Inflammatory macrophage treated with lipopolysaccharide for 4 hours (primary cell): ENCODE results near the gene RPL3.

Experiments used
- DNase-seq: peaks from one replicate; pipeline ENCODE4 v3.0.0-alpha.2; 2020

RPL3 gene

DNA sequence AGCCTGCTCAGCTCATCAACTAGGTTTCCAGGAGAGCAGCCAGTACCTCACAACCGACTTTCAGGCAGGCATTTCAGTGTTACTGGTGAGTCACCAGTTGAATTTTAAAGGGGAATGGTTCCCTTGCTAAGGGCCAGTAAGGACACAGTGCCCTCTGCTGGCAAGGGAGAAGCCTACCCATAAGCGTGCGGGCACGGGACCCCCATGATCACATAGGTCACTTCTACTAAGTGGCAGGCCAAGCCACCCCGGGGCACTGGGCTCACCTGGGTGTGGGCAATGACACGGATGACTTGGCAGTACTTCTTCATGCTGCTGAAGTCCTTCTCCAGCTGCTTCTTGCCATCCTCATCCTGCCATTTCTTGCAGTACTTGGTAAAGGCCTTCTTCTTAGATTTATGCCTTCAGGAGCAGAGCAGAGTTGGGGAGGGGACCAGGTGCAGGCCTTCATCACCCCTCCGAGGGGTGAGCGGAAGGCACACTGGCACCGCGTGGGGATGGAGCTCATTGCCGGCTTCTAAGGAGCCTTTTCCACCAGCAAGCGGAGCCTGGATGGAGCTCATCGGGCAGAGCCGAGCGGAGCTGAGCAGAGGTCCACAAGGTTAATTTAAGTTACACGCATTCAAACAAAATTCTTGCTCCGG is 2.9 kb downstream of the RPL3 start:
- DNase-seq: peak; percentile 91

GRCh38 chr22:39315389-39315788 is 4.0 kb downstream of the RPL3 start:
- DNase-seq: no peak

DNA sequence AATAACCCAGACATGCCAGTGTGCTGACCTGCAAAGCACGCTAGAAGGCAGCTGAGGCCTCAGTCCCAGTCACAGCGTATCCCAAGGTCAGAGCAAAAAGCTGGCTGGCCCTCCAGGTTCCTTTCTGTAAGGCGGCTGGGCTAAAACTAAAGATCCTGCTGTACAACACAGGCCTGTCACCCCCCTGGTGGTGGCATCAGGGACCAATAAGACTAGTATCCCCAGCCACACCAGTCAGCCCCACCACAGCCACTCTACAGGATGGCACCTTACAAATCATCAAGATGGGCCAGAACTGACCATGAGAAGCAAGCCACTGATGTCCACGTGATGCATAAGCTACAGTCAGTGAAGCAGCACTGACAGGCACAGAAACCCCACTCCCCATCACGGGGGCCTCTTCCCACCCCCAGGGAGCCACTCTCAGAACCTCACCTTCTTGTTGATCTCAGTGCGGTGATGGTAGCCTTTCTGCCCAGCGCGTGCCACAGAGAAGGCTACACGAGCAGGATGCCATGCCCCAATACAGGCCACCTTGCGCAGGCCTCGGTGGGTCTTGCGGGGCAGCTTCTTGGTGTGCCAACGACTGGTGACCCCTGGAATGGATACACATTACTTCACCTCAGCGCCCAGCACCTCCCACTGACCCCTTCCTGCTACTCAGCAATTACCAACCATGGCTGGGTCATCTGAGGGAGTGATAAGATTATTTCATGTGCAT is 5.0 kb downstream of the RPL3 start:
- no peak for DNase-seq

GRCh38 chr22:39313258-39314001 is 6.0 kb downstream of the RPL3 start:
- DNase-seq: no peak

- no peak for DNase-seq
Measured at GRCh38 chr22:39312410-39312809, 7.0 kb downstream of the RPL3 start.

- DNase-seq: no peak
Measured at GRCh38 chr22:39311592-39312400, 7.6 kb downstream of the RPL3 start.

DNA sequence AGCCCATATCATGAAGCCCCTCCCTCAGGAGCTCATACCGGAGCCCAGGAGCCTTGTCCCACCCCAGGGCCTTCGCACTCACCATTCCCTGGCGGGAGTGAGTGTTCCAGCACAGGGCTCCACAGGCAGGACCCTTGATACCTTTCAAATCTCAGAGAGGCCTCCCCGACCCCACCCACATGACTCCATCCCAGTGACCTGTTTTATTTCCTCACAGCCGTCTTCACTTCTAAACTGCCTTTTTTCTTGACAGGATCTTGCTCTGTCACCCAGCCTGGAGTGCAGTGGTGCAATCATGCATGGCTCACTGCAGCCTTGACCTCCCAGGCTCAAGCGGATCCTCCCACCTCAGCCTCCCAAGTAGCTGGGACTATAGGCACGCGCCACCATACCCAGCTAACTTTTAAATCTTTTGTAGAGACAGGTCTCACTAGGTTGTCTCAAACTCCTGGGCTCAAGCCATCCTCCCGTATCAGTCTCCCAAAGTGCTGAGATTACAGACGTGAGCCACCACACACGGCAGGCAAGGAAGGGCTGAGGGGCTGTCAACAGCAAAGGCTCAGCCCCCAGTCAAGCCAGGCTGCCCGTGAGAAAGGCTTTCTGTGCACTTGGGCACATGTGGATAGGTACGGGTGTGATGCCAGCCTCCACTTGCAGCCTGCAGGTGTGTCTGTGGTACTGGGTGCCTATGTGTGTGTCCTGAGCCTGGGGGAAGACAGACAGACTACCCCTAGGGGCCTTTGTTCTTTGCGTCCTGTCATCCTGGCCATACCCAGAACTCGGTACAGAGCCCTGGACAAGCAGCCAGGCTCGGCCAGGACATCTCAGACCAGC is 9.3 kb downstream of the RPL3 start:
- DNase-seq: peak; percentile 63

DNA sequence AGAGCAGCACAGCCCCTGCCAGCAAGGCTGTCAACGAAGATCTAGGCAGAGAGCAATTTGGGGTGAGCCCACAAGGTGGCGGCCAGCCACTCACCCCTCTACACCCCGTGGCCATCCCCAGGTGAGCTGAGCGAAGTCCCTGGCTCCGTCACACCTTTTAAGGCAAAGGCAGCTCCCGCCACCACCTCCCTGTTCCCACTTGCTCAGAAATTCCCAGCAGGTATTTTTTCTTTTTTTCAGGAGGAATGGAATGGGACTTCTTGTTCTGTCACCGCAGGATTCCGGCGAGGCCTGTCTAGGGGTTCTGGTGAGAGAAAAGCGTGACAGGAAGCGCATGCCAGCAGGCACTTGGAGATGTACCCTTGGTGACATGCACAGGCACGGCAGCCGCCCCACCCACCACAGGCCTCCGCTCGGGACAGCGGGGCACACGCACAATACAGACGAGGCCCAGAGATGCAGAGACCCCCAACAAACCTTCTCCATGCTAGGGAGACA is 10.0 kb downstream of the RPL3 start:
- DNase-seq: no peak

DNA sequence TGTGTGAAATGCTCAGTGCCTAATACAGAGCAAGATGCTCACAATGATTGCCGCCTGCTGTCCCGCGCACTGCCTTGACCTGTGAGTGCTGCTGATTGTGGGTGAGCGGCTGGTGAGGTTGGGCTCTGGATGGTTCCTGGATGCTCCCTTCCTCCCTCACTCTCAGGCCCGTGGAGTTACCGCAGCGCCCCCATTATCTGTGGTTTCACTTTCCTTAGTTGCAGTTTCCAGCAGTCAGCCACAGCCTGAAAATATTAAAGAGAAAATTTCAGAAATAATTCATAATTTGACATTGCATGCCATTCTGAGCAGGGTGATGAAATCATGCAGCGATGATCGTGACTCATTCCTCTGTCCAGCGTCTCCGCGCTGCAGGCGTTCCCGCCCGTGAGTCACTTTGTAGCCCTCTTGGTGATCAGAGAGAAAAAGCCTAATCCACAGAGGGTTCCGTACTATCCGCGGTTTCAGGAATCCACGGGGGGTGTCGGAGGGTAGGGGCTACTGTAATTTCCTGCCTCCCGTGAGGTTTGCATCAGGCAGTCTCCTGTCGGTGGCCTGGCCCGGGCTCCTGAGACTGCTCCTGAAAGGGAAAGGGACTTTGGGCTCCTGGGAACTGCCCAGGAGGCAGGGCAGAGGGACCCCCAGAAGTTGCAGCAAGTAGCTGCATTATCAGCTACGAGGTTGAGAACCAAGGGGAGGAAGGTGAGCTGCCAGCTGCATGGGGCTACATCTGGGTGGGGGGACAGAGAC is 10.6 kb downstream of the RPL3 start:
- peak; percentile 94 for DNase-seq

- DNase-seq: peak; percentile 27
Measured at GRCh38 chr22:39306456-39307361, 12.7 kb downstream of the RPL3 start.

- no peak for DNase-seq
Measured at GRCh38 chr22:39303892-39304671, 15.3 kb downstream of the RPL3 start.

- no peak for DNase-seq
Measured at GRCh38 chr22:39303358-39303757, 16.1 kb downstream of the RPL3 start.

DNA sequence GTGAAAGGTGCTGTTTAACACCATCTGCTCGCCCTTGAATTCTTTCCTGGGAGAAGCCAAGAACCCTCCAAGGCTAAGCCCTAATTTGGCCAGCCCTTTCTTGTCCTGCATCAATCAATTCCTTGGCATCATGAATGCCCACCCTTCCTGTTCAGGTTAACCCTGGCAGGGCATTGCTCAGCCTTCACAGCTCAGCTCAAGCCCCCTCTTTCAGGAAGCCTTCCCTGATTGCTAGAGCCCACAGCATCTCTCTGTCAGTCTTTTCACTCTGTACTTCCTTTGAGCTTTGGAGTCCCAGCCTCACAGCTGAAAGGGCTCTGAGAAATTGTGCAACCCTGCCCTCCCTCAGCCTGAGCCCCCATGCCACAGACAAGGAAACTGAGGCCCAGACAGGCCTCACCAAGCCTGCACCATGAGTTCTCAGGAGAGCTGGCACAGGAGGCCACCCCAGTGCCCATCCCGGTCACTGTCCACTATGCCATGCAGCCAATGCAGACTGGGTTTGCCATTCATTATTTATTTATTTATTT is 16.9 kb downstream of the RPL3 start:
- DNase-seq: no peak

DNA sequence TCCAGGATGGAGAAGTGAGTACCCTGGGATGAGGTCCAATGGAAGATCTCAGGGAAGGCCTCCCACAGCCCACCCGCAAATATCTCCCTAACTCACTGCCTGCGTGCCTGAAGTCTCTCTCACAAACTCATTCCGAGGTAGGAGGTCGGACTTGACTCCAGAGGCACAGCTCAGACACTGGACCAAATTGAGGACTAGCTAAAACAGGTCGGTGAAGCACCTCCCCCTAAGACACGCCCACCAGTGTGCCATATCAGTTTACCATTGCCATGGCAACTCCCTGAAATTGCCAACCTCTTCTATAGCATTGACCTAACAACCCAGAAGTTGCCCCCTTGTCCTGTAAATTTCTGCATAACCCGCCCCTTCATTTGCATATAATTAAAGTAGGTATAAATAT is 17.5 kb downstream of the RPL3 start:
- no peak for DNase-seq

DNA sequence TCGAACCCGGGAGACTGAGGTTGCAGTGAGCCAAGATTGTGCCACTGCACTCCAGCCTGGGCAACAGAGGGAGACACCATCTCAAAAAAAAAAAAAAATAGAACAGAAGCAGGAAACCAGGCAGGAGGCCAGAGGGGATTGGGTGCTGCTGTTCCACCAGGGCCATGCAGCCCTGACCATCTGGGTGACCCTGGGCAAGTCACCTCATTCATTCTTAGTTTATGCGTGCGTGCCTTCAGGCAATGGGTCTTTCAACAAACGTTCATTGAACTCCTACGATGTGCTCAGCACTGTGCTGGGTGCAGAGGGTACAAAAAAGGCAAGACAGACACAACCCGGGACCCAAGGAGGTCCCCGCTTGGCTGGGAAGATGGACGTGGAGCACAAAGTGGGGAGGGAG is 18.3 kb downstream of the RPL3 start:
- DNase-seq: no peak

GRCh38 chr22:39300186-39300830 is 19.1 kb downstream of the RPL3 start:
- DNase-seq: peak; percentile 86

- peak; percentile 80 for DNase-seq
Measured at GRCh38 chr22:39299829-39300178, 19.6 kb downstream of the RPL3 start.

GRCh38 chr22:39298241-39298987 is 21.0 kb downstream of the RPL3 start:
- no peak for DNase-seq
